Smooth muscle cell (in vitro differentiated cells): ENCODE measurements around the gene SLC7A4. TPM values are rescaled to one million over a fixed set of nuclear protein-coding genes. Genes with fewer than 3 reads are reported as not detected.
"Not testable (repeated sequence)": the region's sequence is repeated elsewhere in the genome, so short reads cannot be mapped to it uniquely, and the experiment has no call there.

Experiments used
- DNase-seq: peaks from one replicate; lab custom pipeline; 2025; ENCODE audit not compliant: unreplicated experiment; lab: John Stamatoyannopoulos, UW
- H2AFZ ChIP-seq: fragments of 200-600 bp; sonication (generic); 2 replicates; pipeline ENCODE4 v1.6.0; 2016; ENCODE audit warnings: antibody characterized with exemption, low read depth, mild to moderate bottlenecking
- H3F3A ChIP-seq: fragments of 200-600 bp; sonication (generic); 2 replicates; pipeline ENCODE4 v1.6.0; 2017; ENCODE audit warnings: antibody characterized with exemption, low read depth
- H3K27ac ChIP-seq: fragments of 200-600 bp; sonication (generic); 2 replicates; pipeline ENCODE4 v1.5.1; 2016; ENCODE audit warnings: low read depth, mild to moderate bottlenecking
- H3K27me3 ChIP-seq: fragments of 200-600 bp; sonication (generic); 2 replicates; pipeline ENCODE4 v1.6.1; 2016; ENCODE audit warnings: low read depth, mild to moderate bottlenecking
- H3K36me3 ChIP-seq: fragments of 200-600 bp; sonication (generic); 2 replicates; pipeline ENCODE4 v1.5.1; 2016; ENCODE audit warnings: low read depth
- H3K4me1 ChIP-seq: fragments of 200-600 bp; sonication (generic); 2 replicates; pipeline ENCODE4 v1.5.1; 2016; ENCODE audit warnings: low read depth
- H3K4me2 ChIP-seq: fragments of 200-600 bp; sonication (generic); 2 replicates; pipeline ENCODE4 v1.6.0; 2016; ENCODE audit warnings: mild to moderate bottlenecking
- H3K4me3 ChIP-seq: fragments of 200-600 bp; sonication (generic); 2 replicates; pipeline ENCODE4 v1.5.1; 2016; ENCODE audit warnings: mild to moderate bottlenecking
- H3K79me2 ChIP-seq: fragments of 200-600 bp; sonication (generic); 2 replicates; pipeline ENCODE4 v1.6.0; 2016; ENCODE audit warnings: low read depth, mild to moderate bottlenecking
- H3K9ac ChIP-seq: fragments of 200-600 bp; sonication (generic); 2 replicates; pipeline ENCODE4 v1.6.0; 2016; ENCODE audit warnings: low read depth
- H3K9me3 ChIP-seq: fragments of 200-600 bp; sonication (generic); replicated peaks from 2 replicates; pipeline ENCODE4 v1.5.1; 2016; ENCODE audit warnings: low read depth
- H4K20me1 ChIP-seq: fragments of 200-600 bp; sonication (generic); 2 replicates; pipeline ENCODE4 v1.6.0; 2016; ENCODE audit warnings: low read depth
- CTCF ChIP-seq: fragments of 200-600 bp; sonication (generic); IDR thresholded peaks from 2 replicates; pipeline ENCODE4 v1.5.1; 2017; ENCODE audit warnings: borderline replicate concordance, mild to moderate bottlenecking, antibody characterized with exemption; ENCODE audit not compliant: insufficient read depth, poor library complexity, severe bottlenecking
- WGBS: methylation state at CpG from one replicate; pipeline ENCODE4 v1.1.7; 2016; ENCODE audit warnings: low lambda C conversion rate; 5-methylcytosine and 5-hydroxymethylcytosine counted together
- polyA plus RNA-seq: library from polyadenylated mRNA; unstranded; fragments of >200 nt; fragmentation: Nextera tagmentation; extraction: Ambion mirVana; gene quantifications from 2 replicates; pipeline ENCODE4 v1.2.1, GENCODE V29; 2016
- total RNA-seq: library from RNA; depleted of rRNA; stranded (reverse); fragments of >200 nt; gene quantifications from 2 replicates; pipeline ENCODE4 v1.2.3, GENCODE V29; 2014

SLC7A4 gene
- total and polyA plus RNA-seq, 2 experiments from 2014 or later = 0.30 to 1.5 TPM

GRCh38 chr22:21043860-21044535 is 11.6 kb upstream of the SLC7A4 start:
- 92% methylated on average over 15 of the region's 15 CpGs for WGBS
- no peaks in the 10 kb centered on the region for H4K20me1 ChIP-seq
- peak overlapping the region; percentile 91 for H3K27ac ChIP-seq
- no peak overlapping the region for H3K4me3 ChIP-seq
- H3K27me3 ChIP-seq = no peaks in the 10 kb centered on the region
- H3K4me1 ChIP-seq = peaks cover 5% of the 10 kb centered on the region
- H3K79me2 ChIP-seq = no peaks in the 10 kb centered on the region
- DNase-seq = no peak
- H3F3A ChIP-seq = peaks cover 9% of the 10 kb centered on the region
- H2AFZ ChIP-seq = no peak overlapping the region
- H3K9me3 ChIP-seq = no peaks in the 10 kb centered on the region
- H3K36me3 ChIP-seq = no peaks in the 10 kb centered on the region
- TF ChIP-seq CTCF = no peak
- H3K4me2 ChIP-seq = peak overlapping the region; percentile 79
- H3K9ac ChIP-seq = peak overlapping the region; percentile 77

DNA sequence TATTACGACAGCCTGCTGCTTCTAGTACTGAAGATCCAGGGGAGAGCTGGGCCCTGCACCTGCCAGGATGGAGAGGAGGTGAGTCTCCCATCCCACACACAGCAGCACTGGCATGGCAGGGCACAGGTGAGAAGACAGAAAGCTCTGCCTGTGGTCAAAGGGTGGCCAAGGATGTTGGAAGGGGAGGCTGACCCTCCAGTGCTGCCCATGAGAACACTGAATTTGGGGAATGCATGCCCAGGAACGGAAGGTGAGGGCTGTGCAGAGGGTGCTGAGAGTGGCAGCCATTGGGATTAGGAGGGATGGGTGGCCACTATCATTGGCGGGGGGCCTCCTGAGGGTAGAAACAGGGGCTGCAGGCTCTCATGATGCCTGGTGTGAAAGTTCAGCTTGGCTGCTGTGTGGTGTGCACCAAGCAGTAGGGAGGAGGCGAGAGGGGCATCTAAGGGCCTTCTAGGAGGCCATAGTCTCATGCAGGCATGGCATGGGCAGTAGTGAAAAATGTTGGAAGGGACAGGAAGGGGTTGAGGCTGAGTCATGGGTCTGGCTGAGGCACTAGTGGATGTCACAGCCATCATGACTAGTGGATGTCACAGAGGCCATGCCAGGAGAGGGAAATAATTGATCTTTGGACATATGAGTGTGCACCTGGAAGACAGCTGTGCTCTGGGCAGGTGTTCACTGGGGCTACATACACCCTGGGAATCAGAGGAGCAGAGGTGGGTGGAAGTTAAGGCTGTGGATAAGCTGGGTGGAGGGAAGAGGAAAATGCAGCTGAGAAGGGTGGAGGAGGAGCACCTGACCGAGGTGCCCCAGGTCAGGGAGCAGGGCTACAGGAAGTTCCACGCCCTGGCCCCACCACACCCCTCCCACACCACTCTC is 10.9 kb upstream of the SLC7A4 start:
- H3K36me3 ChIP-seq = no peaks in the 10 kb centered on the region
- H4K20me1 ChIP-seq = no peaks in the 10 kb centered on the region
- H3K4me1 ChIP-seq = peaks cover 5% of the 10 kb centered on the region
- DNase-seq = no peak
- H3K4me3 ChIP-seq = no peak overlapping the region
- no peak for TF ChIP-seq CTCF
- H2AFZ ChIP-seq = no peak overlapping the region
- H3K27ac ChIP-seq = no peak overlapping the region
- H3K4me2 ChIP-seq = no peak overlapping the region
- H3K9me3 ChIP-seq = no peaks in the 10 kb centered on the region
- no peaks in the 10 kb centered on the region for H3K27me3 ChIP-seq
- H3F3A ChIP-seq = peaks cover 9% of the 10 kb centered on the region
- no peak overlapping the region for H3K9ac ChIP-seq
- 98% methylated on average over 6 of the region's 6 CpGs for WGBS
- H3K79me2 ChIP-seq = no peaks in the 10 kb centered on the region

DNA sequence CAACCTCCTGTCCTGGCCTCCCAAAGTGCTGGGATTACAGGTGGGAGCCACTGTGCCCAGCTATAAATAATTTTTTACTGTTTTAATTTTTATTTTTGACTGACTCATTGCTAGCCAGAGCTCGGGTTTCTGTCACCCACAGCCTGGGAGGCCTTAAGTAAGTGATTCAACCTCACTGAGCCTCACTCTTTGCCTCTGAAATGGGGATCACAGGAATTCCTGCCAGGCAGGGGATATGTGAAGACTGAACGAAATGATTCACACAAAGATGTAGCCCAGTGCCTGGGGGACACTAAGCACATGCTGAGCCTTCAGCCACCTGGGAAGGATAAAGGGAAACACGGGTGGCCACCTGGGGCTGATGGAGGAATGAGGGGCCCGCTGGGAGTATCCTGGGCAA is 9.6 kb upstream of the SLC7A4 start:
- no peaks in the 10 kb centered on the region for H3K27me3 ChIP-seq
- no peak for TF ChIP-seq CTCF
- H4K20me1 ChIP-seq = no peaks in the 10 kb centered on the region
- WGBS = 48% methylated on average over 4 of the region's 4 CpGs
- H3K4me2 ChIP-seq = no peak overlapping the region
- H3K79me2 ChIP-seq = no peaks in the 10 kb centered on the region
- peaks cover 5% of the 10 kb centered on the region for H3K4me1 ChIP-seq
- no peak overlapping the region for H2AFZ ChIP-seq
- H3K9ac ChIP-seq = no peak overlapping the region
- peaks cover 15% of the 10 kb centered on the region for H3F3A ChIP-seq
- DNase-seq = no peak
- no peaks in the 10 kb centered on the region for H3K36me3 ChIP-seq
- H3K27ac ChIP-seq = peak overlapping the region; percentile 29
- H3K4me3 ChIP-seq = no peak overlapping the region
- H3K9me3 ChIP-seq = no peaks in the 10 kb centered on the region

GRCh38 chr22:21039158-21039557 is 6.8 kb upstream of the SLC7A4 start:
- not testable (repeated sequence) for H2AFZ ChIP-seq, H3K4me3 ChIP-seq, H3K27ac ChIP-seq, DNase-seq, H3K4me1 ChIP-seq, H3K9ac ChIP-seq, H3K27me3 ChIP-seq, H3K4me2 ChIP-seq, H4K20me1 ChIP-seq, H3K9me3 ChIP-seq, H3K79me2 ChIP-seq, H3K36me3 ChIP-seq
- WGBS = 97% methylated on average over 5 of the region's 5 CpGs
- peaks cover 22% of the 10 kb centered on the region for H3F3A ChIP-seq
